Fibroblast of the aortic adventitia (primary cell): Measurements from ENCODE around the gene NPLOC4. TPM values are rescaled to one million over a fixed set of nuclear protein-coding genes. Genes with fewer than 3 reads are reported as not detected.
A peak's percentile ranks its signal among the peaks of the same experiment; 100 is the strongest.
"Not testable (repeated sequence)": the region's sequence is repeated elsewhere in the genome, so short reads cannot be mapped to it uniquely, and the experiment has no call there.

Experiments
- DNase-seq: peaks from one replicate; pipeline ENCODE4 v3.0.0-alpha.2; 2010; ENCODE audit warnings: low read depth
- H3K4me3 ChIP-seq: 2 replicates; pipeline ENCODE4 v1.5.1; 2011; ENCODE audit warnings: low read depth, mild to moderate bottlenecking, control low read depth, low read length, moderate library complexity
- CTCF ChIP-seq: IDR thresholded peaks from 2 replicates; pipeline ENCODE4 v1.5.1; 2011; ENCODE audit warnings: mild to moderate bottlenecking, low read length, control low read depth, inconsistent platforms; ENCODE audit not compliant: insufficient read depth
- total RNA-seq: library from RNA; depleted of rRNA; stranded (reverse); fragments of >200 nt; gene quantifications from 2 replicates; pipeline ENCODE4 v1.2.3, GENCODE V29; 2012; ENCODE audit warnings: low replicate concordance

The NPLOC4 gene
- total RNA-seq, 1 donor = 60.3 TPM

DNA sequence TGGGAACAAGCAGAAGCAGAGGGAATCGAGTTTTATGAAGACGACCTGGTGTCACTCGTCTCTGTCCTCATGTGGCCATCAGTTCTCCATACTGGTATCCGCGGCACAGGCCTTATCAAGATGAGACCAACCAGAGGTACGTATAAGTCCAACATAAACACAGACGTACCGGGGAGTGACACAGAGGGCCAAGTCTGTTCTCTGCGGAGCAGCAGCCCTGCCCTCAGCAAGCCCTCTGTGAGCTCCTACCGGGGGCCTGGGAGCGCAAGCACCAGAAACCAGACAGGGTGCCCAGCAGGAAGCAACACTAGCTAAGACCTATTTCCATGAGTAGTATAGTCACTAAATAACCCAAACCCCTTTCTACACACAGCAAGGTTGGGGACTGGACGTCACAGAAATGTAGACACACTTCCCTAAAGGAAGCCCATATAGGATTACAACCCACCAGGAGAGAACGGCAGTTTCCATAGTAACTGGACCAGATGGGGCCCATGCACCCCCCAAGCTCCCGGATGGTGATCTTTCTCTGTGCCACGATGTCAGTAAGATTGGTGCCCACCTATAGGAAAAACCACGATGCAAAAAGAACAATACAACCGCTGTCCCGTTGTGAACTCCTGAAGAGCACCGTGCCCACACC lies 45.8 kb upstream of the NPLOC4 start:
- peak overlapping the region; percentile 91 for H3K4me3 ChIP-seq
- DNase-seq = peak; percentile 11
- no peak for TF ChIP-seq CTCF

DNA sequence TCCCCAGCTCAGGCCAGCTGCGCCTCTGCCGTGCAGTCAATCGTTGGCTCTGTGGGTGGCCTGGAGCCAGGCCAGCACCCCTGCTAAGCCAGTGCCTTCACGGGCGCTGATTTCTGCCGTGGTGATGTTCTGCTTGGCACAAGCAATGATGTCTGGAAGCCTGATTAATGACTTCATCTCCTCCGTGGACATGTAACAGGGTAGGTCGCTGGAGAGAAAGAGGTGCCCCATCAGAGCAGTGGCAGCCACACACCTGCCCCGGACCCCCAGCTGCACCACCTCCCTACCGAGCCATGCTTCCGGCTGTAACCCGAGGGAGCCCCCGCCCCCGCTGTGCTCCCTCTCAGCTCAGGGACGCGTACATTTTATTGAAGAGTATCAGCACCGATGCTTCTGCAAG lies 44.8 kb upstream of the NPLOC4 start:
- no peak for DNase-seq
- no peak overlapping the region for H3K4me3 ChIP-seq
- no peak for TF ChIP-seq CTCF

DNA sequence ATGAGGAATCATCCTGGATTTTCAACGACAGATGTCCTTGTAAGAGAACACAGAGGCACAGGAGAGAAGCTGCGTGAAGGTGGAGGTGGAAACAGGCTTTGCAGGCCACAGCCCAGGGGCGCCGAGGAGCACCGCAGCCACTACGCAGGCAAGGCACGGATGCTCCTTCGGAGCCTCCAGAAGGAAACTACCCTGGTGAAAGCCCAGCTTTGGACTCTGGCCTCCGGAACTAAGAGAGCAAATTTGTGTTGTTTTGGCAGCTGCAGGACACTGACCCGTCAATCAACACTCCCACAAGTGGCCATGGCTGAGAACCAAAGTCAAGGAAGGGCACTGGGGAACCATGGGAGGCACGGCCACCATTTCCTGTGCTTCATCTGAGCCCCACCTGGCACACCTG lies 43.2 kb upstream of the NPLOC4 start:
- no peak for DNase-seq
- H3K4me3 ChIP-seq = no peak overlapping the region
- no peak for TF ChIP-seq CTCF

GRCh38 chr17:81676906-81677305 lies 40.0 kb upstream of the NPLOC4 start:
- no peak for TF ChIP-seq CTCF
- no peak for DNase-seq

DNA sequence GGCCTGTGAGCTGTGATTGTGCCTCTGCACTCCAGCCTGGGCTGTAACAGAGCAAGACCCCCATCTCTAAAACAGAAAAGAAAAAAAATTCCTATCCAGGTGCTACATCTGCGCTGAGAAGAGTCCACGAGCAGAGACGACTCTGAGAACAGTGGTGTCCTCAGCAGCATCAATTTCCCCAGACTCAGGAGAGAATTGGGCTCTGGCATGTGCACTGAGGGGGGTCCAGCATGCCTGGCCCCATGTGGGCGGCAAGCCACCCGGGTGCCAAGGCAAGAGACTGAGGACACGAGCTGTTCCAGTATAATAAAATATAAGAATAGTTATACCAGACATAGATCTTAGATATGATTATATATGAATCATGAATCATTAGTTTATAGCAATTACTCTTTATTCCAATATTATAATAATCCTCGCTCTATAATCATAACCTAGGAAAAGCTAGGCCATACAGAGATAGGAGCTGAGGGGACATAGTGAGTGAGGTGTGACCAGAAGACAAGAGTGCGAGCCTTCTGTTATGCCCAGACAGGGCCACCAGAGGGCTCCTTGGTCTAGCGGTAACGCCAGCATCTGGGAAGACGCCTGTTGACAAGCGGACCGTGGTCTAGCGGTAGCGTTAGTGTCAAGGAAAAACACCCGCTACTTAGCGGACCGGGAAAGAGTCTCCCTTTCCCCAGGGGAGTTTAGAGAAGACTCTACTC lies 38.8 kb upstream of the NPLOC4 start:
- peak; percentile 55 for TF ChIP-seq CTCF
- DNase-seq = peak; percentile 43
- H3K4me3 ChIP-seq = not testable (repeated sequence)

More at GRCh38 chr17:81676906-81677305, 40.0 kb upstream of the NPLOC4 start:
- no peak overlapping the region for H3K4me3 ChIP-seq

- no peak for DNase-seq
These were observed 36.8 kb upstream of the NPLOC4 start for GRCh38 chr17:81673561-81674258.

More at GRCh38 chr17:81673561-81674258, 36.8 kb upstream of the NPLOC4 start:
- no peak overlapping the region for H3K4me3 ChIP-seq
- TF ChIP-seq CTCF = no peak
